ENCODE data around the gene ST3GAL4.
"Not testable (repeated sequence)": the region's sequence is repeated elsewhere in the genome, so short reads cannot be mapped to it uniquely, and the experiment has no call there.

Gene ST3GAL4

DNA sequence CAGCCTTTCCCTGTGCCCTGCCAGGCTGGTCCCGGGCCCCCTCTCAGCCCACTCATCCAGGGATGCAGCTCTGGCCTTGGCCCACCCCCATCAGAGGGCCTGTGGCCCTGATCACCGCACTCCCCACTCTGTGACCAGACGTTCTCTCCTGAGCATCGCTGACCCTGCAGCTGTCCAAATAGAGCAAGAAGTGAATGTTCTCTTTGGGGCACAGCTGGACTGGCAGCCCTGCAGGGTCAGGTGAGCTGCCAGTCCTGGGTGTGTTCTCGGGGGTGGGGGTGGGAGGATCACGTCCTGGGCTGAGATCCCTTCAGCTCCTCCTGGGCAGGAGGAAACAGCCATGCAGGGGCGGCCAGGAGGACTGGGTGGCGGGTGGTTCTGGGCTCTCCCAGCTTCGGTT, 9.2 kb downstream of the ST3GAL4 start:
- not testable (repeated sequence) for DNase-seq (ENCODE audit: low read depth in 2 of 2)

- DNase-seq (ENCODE audit: low read depth in 2 of 2), result not testable (repeated sequence)
These were observed 10.0 kb downstream of the ST3GAL4 start for GRCh38 chr11:126365508-126365907.

DNA sequence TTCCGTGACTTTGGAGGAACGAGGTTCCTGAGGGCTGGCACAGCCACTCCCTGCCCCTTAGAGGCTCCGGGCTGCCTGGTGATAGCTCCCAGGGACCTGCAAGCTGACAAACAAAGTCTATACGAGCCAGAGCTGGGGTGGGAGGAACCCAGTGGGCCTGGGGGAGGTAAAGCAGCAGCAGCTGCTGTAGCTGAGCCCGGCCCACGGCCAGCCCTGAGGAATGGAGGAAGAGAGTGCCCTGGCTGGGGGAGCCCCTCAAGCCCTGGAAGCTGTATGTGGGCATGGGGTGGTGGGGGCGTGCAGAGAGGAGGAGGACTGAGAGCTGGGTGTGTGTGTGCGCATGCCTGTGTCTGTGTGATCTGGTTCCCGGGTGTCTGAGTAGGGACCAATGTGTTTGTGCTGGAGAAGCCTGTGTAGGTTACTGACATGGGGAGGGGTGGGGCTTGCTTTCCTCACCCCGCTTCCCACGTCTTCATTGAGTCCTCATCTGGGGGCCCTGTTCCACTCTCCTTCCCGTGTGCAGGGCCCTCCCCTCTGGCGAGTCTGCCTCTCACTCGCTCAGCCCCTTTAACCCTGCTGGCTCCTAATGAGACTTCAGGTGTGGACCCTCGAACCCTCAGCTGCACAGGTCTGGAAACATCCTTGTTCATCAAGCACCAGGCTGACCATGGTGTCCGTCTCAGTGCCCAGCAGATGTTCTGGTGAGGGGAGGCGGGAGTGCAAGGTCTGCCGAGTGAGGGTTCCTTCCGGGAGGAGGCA, 10.8 kb downstream of the ST3GAL4 start:
- no peak for DNase-seq (ENCODE audit: low read depth in 2 of 2)

GRCh38 chr11:126366823-126367654, 11.6 kb downstream of the ST3GAL4 start:
- DNase-seq (ENCODE audit: low read depth in 2 of 2), result not testable (repeated sequence)

GRCh38 chr11:126367806-126368205, 12.3 kb downstream of the ST3GAL4 start:
- DNase-seq (ENCODE audit: low read depth in 2 of 2), result not testable (repeated sequence)

GRCh38 chr11:126368336-126369119, 13.0 kb downstream of the ST3GAL4 start:
- not testable (repeated sequence) for DNase-seq (ENCODE audit: low read depth in 2 of 2)

DNA sequence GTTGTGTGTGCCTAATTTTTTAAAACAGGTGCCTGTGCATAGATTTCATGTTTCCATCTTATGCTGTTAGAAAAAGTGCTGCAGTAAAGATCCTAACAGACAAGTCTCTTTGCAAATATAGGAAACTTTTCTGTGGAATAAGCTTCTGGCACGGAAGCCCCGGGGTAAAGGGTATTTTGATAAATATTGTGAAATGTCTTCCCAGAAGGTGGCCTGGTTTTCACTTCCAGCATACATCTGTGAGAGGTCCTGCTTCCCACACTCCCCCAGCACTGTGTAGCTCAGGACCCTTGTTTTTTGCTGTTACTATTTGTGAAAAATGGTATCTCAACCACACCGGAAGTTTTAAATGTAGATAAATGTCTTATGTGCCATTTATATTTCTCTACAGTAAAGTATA, 14.5 kb downstream of the ST3GAL4 start:
- no peak for DNase-seq (ENCODE audit: low read depth in 2 of 2)

GRCh38 chr11:126371595-126371994, 16.1 kb downstream of the ST3GAL4 start:
- DNase-seq (ENCODE audit: low read depth in 2 of 2), result no peak

GRCh38 chr11:126373389-126374066, 18.0 kb downstream of the ST3GAL4 start:
- DNase-seq (ENCODE audit: low read depth in 2 of 2), result not testable (repeated sequence)

- not testable (repeated sequence) for DNase-seq (ENCODE audit: low read depth in 2 of 2)
These were observed 19.2 kb downstream of the ST3GAL4 start for GRCh38 chr11:126374562-126375300.

DNA sequence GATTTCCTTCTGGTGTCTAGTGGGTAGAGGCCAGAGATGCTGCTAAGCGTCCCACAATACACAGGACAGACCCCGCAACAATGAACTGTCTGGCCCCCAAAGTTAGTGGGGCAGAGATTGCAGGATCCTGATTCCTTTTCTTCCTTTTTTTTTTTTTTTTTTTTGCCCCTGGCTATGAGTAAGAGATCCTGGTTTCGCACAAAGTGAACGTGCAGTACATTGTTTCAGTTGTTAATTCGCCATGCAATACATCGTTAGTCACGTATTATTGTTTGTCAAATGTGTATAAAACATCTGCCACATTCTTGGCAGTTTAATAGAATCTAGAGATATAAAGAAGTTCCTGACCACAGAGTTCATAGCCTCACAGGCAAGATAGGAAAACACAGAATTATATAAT, 20.2 kb downstream of the ST3GAL4 start:
- no peak for DNase-seq (ENCODE audit: low read depth in 2 of 2)

GRCh38 chr11:126378763-126379162, 23.3 kb downstream of the ST3GAL4 start:
- DNase-seq (ENCODE audit: low read depth in 2 of 2), result no peak

DNA sequence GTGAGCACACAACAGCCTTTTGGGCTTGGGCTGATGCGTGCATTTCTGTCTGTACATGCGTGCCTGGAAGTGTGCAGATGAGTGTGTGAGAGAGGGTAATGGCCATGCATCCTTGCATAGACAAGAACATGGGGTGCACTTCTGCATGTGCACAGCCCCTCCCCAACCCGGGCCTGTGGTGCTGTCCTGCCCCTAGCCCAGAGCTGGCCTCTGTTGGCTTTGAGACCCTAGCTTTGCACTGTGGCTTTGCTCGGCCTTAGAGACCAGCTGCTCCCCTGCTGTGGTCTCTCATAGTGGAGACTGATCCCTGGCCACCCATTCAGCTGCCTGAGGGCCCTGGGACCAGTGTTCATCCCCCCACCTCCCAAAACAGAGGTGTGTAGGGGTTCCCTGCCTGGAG, 25.4 kb downstream of the ST3GAL4 start:
- no peak for DNase-seq (ENCODE audit: low read depth in 2 of 2)

- not testable (repeated sequence) for DNase-seq (ENCODE audit: low read depth in 2 of 2)
These were observed 26.5 kb downstream of the ST3GAL4 start for GRCh38 chr11:126381960-126382359.

GRCh38 chr11:126382641-126383040, 27.2 kb downstream of the ST3GAL4 start:
- not testable (repeated sequence) for DNase-seq (ENCODE audit: low read depth in 2 of 2)

- DNase-seq (ENCODE audit: low read depth in 2 of 2), result no peak
These were observed 28.2 kb downstream of the ST3GAL4 start for GRCh38 chr11:126383339-126384335.

- no peak for DNase-seq (ENCODE audit: low read depth in 2 of 2)
These were observed 29.1 kb downstream of the ST3GAL4 start for GRCh38 chr11:126384449-126385070.

GRCh38 chr11:126385991-126386728, 30.7 kb downstream of the ST3GAL4 start:
- no peak for DNase-seq (ENCODE audit: low read depth in 2 of 2)

All from stimulated activated CD8-positive, alpha-beta memory T cell treated with anti-CD3 and anti-CD28 coated beads, Interleukin-7, amount 100 ng/mL, for 1 hour (primary cell).